ENCODE results near the gene GCNT2.

- TF ChIP-seq CTCF (IDR thresholded peaks at IDR 0.05) (no peak), POLR2AphosphoS5 (IDR thresholded peaks at IDR 0.05) (no peak), POLR2A (IDR thresholded peaks at IDR 0.05) (no peak), EP300 (IDR thresholded peaks at IDR 0.05) (no peak)
These were observed 13.2 kb downstream of the GCNT2 start for GRCh38 chr6:10534419-10534762.

All from gastroesophageal sphincter (tissue), 3 donors.